ENCODE data around the gene RALGPS1.

DNA sequence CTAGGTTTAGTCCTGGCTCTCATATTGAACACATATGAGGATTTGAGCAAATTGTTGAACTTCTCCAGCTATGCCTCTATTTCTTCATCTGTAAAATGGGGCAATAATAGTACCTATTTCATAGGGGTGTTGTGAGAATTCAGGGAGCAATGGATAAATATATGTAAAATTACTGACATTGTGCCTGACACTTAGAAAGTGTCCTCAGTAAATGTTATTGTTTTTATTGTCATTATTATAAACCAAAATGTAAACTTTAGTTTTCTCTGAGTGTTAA, 106.2 kb downstream of the RALGPS1 start:
- no peak for TF ChIP-seq EZH2phosphoT487 (IDR thresholded peaks at IDR 0.05; ENCODE audit: borderline replicate concordance, low read depth, low read length)
- TF ChIP-seq, protein P1, sequence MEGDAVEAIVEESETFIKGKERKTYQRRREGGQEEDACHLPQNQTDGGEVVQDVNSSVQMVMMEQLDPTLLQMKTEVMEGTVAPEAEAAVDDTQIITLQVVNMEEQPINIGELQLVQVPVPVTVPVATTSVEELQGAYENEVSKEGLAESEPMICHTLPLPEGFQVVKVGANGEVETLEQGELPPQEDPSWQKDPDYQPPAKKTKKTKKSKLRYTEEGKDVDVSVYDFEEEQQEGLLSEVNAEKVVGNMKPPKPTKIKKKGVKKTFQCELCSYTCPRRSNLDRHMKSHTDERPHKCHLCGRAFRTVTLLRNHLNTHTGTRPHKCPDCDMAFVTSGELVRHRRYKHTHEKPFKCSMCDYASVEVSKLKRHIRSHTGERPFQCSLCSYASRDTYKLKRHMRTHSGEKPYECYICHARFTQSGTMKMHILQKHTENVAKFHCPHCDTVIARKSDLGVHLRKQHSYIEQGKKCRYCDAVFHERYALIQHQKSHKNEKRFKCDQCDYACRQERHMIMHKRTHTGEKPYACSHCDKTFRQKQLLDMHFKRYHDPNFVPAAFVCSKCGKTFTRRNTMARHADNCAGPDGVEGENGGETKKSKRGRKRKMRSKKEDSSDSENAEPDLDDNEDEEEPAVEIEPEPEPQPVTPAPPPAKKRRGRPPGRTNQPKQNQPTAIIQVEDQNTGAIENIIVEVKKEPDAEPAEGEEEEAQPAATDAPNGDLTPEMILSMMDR (conservative IDR thresholded peaks at IDR 0.05; ENCODE audit: low read length): no peak

Measured in OCI-LY7 (cell line).